Endothelial cell of umbilical vein (primary cell): ENCODE results near the gene DGKB. TPM values are rescaled to one million over a fixed set of nuclear protein-coding genes. Genes with fewer than 3 reads are reported as not detected.

Experiments used
- BruUV-seq: library from RNA; stranded (reverse); fragments of 400-500 nt; replicated peaks from 2 replicates; lab custom pipeline; 2021; lab: Mats Ljungman, UMichigan
- CTCF ChIA-PET: fragments of 300-600, 350-600 bp; sonication (Branson Sonifier 250); formaldehyde crosslinking; loops from one replicate; lab custom pipeline; 2021; ENCODE audit warnings: antibody characterized with exemption, inconsistent platforms; lab: Charles Lee
- POLR2A ChIA-PET: fragments of 300-600, 350-600 bp; sonication (Branson Sonifier 250); formaldehyde crosslinking; loops from one replicate; lab custom pipeline; 2021; ENCODE audit warnings: antibody characterized with exemption, inconsistent platforms; lab: Charles Lee
- DNase-seq: peaks from one replicate; pipeline ENCODE4 v3.0.0-alpha.2; 2011; ENCODE audit warnings: low read depth, low spot score
- FAIRE-seq: peaks from 2 replicates; lab custom pipeline; 2011; peaks lifted over from hg19 to GRCh38; lab: Jason Lieb, UNC
- H2AFZ ChIP-seq: 2 replicates; pipeline ENCODE4 v1.6.0; 2012; ENCODE audit warnings: low read depth, low read length, control low read depth, inconsistent platforms
- H3K27ac ChIP-seq: 2 replicates; pipeline ENCODE4 v1.5.1; 2011; ENCODE audit warnings: low read depth, mild to moderate bottlenecking, control low read depth, low read length, moderate library complexity; ENCODE audit not compliant: insufficient read depth
- H3K27me3 ChIP-seq, 2 experiments: 2 replicates each; pipeline versions ENCODE4 v1.6.0 to v1.6.1; 2011; ENCODE audit warnings: low read length in 2 of 2, mixed read lengths in 1 of 2; ENCODE audit not compliant: control insufficient read depth in 2 of 2, insufficient read depth in 2 of 2
- H3K36me3 ChIP-seq, 2 experiments: 2 replicates in 1 of 2; 3 replicates in 1 of 2; pipeline ENCODE4 v1.5.1; 2011; ENCODE audit warnings: low read length in 2 of 2, mild to moderate bottlenecking in 1 of 2, moderate library complexity in 1 of 2; ENCODE audit not compliant: control insufficient read depth in 2 of 2, insufficient read depth in 2 of 2; ENCODE audit errors: extremely low read depth in 1 of 2
- H3K4me1 ChIP-seq: 3 replicates; pipeline ENCODE4 v1.5.1; 2011; ENCODE audit warnings: mild to moderate bottlenecking, low read length; ENCODE audit not compliant: control insufficient read depth, insufficient read depth; ENCODE audit errors: extremely low read depth
- H3K4me2 ChIP-seq: 2 replicates; pipeline ENCODE4 v1.6.1; 2011; ENCODE audit warnings: low read length, control low read depth, mixed read lengths; ENCODE audit not compliant: insufficient read depth
- H3K4me3 ChIP-seq, 3 experiments: fragments of 200-600 bp in 1 of 3; sonication (generic), shearing (Covaris generic) in 1 of 3; replicated peaks in 1 of 3; 2 replicates each; pipeline ENCODE4 v1.5.1; 2011 to 2016; ENCODE audit warnings: control low read depth in 3 of 3, low read length in 3 of 3, mild to moderate bottlenecking in 2 of 3, inconsistent platforms in 1 of 3, low read depth in 1 of 3, moderate library complexity in 1 of 3; ENCODE audit not compliant: insufficient read depth in 1 of 3
- H3K79me2 ChIP-seq: 2 replicates; pipeline ENCODE4 v1.6.0; 2012; ENCODE audit warnings: low read length, inconsistent platforms; ENCODE audit not compliant: control insufficient read depth, insufficient read depth
- H3K9ac ChIP-seq: replicated peaks from 2 replicates; pipeline ENCODE3; 2011; ENCODE audit warnings: low read length, control low read depth; ENCODE audit not compliant: insufficient read depth; ENCODE audit errors: extremely low read depth
- H3K9me1 ChIP-seq: replicated peaks from 3 replicates; pipeline ENCODE4 v1.6.0; 2011; ENCODE audit warnings: mild to moderate bottlenecking, low read length; ENCODE audit not compliant: control insufficient read depth, insufficient read depth; ENCODE audit errors: extremely low read depth
- H3K9me3 ChIP-seq: replicated peaks from 2 replicates; pipeline ENCODE4 v1.5.1; 2012; ENCODE audit warnings: low read length, inconsistent platforms; ENCODE audit not compliant: control insufficient read depth, insufficient read depth
- H4K20me1 ChIP-seq: replicated peaks from 2 replicates; pipeline ENCODE3; 2011; ENCODE audit warnings: mild to moderate bottlenecking, low read length; ENCODE audit not compliant: control insufficient read depth, insufficient read depth; ENCODE audit errors: extremely low read depth
- EZH2 ChIP-seq: IDR thresholded peaks from 2 replicates; pipeline ENCODE4 v1.6.1; 2012; ENCODE audit warnings: borderline replicate concordance, low read depth, mild to moderate bottlenecking, moderate library complexity, low read length, inconsistent platforms; ENCODE audit not compliant: severe bottlenecking
- FOS ChIP-seq: IDR thresholded peaks from 2 replicates; pipeline ENCODE4 v1.6.1; 2011; ENCODE audit warnings: mild to moderate bottlenecking, low read length, moderate library complexity, borderline replicate concordance; ENCODE audit not compliant: insufficient read depth
- GATA2 ChIP-seq: IDR thresholded peaks from 2 replicates; pipeline ENCODE4 v1.7.0; 2011; ENCODE audit warnings: low read depth, mild to moderate bottlenecking, moderate library complexity, mixed read lengths, low read length; ENCODE audit not compliant: insufficient read length, insufficient read depth
- JUN ChIP-seq: IDR thresholded peaks from 2 replicates; pipeline ENCODE4 v1.6.1; 2011; ENCODE audit warnings: borderline replicate concordance, low read depth; ENCODE audit not compliant: insufficient read length, insufficient read depth
- MYC ChIP-seq: IDR thresholded peaks from one replicate; pipeline ENCODE4 v1.6.1; 2011; ENCODE audit warnings: mild to moderate bottlenecking, low read depth, low read length
- POLR2A ChIP-seq: IDR thresholded peaks from 2 replicates; pipeline ENCODE4 v1.6.1; 2012; ENCODE audit warnings: low read depth, mild to moderate bottlenecking, control low read depth, low read length
- POLR2AphosphoS5 ChIP-seq: IDR thresholded peaks from 2 replicates; pipeline ENCODE4 v1.6.1; 2012; ENCODE audit warnings: low read depth, mild to moderate bottlenecking, control low read depth, low read length, moderate library complexity; ENCODE audit not compliant: insufficient read depth
- dilution Hi-C: fragments of 300-500 bp; cut with MboI; formaldehyde crosslinking; loops from one replicate; pipeline ENCODE4 v1.15.0; 2019; ENCODE audit warnings: low sequenced_read_pairs; ENCODE audit not compliant: extremely low pct_ligation_motif_present
- intact Hi-C: fragments of 100-400 bp; cut with micrococcal nuclease; formaldehyde crosslinking; loops from one replicate; pipeline ENCODE4 v1.10.0; 2022
- polyA plus RNA-seq, 4 experiments: library from polyadenylated mRNA; depleted of rRNA in 3 of 4; stranded (reverse) in 3 of 4; unstranded in 1 of 4; fragments of >200 nt; gene quantifications; 2 replicates each; pipeline versions ENCODE4 v1.2.1 to v1.2.3, GENCODE V29; 2011 to 2012; ENCODE audit warnings: missing spikeins in 1 of 4
- total RNA-seq: library from RNA; stranded (reverse); gene quantifications from 2 replicates; pipeline ENCODE4 v1.2.3, GENCODE V29; 2021
- TF ChIP-seq, protein P1 (sequence below): IDR thresholded peaks from 2 replicates; pipeline ENCODE4 v1.6.1; 2011; ENCODE audit not compliant: insufficient read depth, insufficient read length
- TF ChIP-seq, protein P2 (sequence below), 2 donors: IDR thresholded peaks; 1 replicate in 1 of 2; 2 replicates in 1 of 2; pipeline ENCODE4 v1.5.1; 2011; ENCODE audit warnings: low read length in 2 of 2, mild to moderate bottlenecking in 2 of 2, moderate library complexity in 2 of 2, control low read depth in 1 of 2, inconsistent platforms in 1 of 2, low read depth in 1 of 2; ENCODE audit not compliant: insufficient read depth in 1 of 2; ENCODE audit errors: extremely low read depth in 1 of 2

Gene DGKB
- total and polyA plus RNA-seq, 2 donors (not counting 3 experiments of a cell fraction or from before 2014, with no cell fraction given): not detected

DNA sequence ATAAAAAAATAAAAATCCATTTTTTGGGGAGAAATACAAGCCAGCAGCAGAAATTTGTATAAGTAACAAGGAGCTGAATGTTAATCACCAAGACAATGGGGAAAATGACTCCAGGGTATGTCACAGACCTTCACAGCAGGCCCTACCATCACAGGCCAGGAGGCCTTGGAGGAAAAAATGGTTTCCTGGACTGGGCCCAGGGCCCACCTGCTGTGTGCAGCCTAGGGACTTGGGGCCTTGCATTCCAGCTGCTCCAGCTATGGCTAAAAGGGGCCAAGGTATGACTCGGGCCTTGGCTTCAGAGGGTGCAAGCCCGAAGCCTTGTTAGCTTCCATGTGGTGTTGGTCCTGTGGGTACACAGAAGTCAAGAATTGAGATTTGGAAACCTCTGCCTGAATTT lies 126.3 kb downstream of the DGKB start:
- Histone ChIP-seq H3K9ac (no peak overlapping the region), H3K4me2 (no peak overlapping the region), H3K27ac (no peak overlapping the region), H3K79me2 (no peaks in the 10 kb centered on the region), H2AFZ (no peak overlapping the region), H3K36me3 (no peaks in the 10 kb centered on the region), H3K27me3 (no peaks in the 10 kb centered on the region), H3K4me3 (no peak overlapping the region), H3K9me1 (no peaks in the 10 kb centered on the region), H4K20me1 (no peaks in the 10 kb centered on the region), H3K4me1 (no peaks in the 10 kb centered on the region), H3K9me3 (no peaks in the 10 kb centered on the region)
- dilution Hi-C loops: no loop called here
- TF ChIP-seq FOS (no peak), MYC (no peak), EZH2 (no peak), POLR2AphosphoS5 (no peak), POLR2A (no peak), GATA2 (no peak), JUN (no peak)
- TF ChIP-seq, protein P1, sequence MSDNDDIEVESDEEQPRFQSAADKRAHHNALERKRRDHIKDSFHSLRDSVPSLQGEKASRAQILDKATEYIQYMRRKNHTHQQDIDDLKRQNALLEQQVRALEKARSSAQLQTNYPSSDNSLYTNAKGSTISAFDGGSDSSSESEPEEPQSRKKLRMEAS: no peak
- TF ChIP-seq, protein P2, sequence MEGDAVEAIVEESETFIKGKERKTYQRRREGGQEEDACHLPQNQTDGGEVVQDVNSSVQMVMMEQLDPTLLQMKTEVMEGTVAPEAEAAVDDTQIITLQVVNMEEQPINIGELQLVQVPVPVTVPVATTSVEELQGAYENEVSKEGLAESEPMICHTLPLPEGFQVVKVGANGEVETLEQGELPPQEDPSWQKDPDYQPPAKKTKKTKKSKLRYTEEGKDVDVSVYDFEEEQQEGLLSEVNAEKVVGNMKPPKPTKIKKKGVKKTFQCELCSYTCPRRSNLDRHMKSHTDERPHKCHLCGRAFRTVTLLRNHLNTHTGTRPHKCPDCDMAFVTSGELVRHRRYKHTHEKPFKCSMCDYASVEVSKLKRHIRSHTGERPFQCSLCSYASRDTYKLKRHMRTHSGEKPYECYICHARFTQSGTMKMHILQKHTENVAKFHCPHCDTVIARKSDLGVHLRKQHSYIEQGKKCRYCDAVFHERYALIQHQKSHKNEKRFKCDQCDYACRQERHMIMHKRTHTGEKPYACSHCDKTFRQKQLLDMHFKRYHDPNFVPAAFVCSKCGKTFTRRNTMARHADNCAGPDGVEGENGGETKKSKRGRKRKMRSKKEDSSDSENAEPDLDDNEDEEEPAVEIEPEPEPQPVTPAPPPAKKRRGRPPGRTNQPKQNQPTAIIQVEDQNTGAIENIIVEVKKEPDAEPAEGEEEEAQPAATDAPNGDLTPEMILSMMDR (IDR thresholded peaks at IDR 0.05; ENCODE audit: extremely low read depth in 1 of 2, insufficient read depth in 1 of 2, low read depth in 1 of 2, low read length in 2 of 2): no peak
- no TSS peak for BruUV-seq
- no peak for DNase-seq
- intact Hi-C loops: no loop called here
- no peak for FAIRE-seq
- POLR2A ChIA-PET: no interaction called here
- CTCF ChIA-PET: interaction anchor here (1.0 kb wide), 1 partner anchor 18 kb away, joined by 3 read pairs; no protein-coding TSS in a partner anchor
